OCI-M1 (cell line): ENCODE measurements around the gene PGAP6.
"Not testable (repeated sequence)": the region's sequence is repeated elsewhere in the genome, so short reads cannot be mapped to it uniquely, and the experiment has no call there.

Source experiments
- DNase-seq: peaks from one replicate; lab custom pipeline; 2025; lab: John Stamatoyannopoulos, UW

Gene PGAP6

GRCh38 chr16:351804-352520, 29.8 kb downstream of the PGAP6 start:
- peak; percentile 44 for DNase-seq

GRCh38 chr16:350203-350602, 31.6 kb downstream of the PGAP6 start:
- DNase-seq, result no peak

- no peak for DNase-seq
These were observed 32.6 kb downstream of the PGAP6 start for GRCh38 chr16:349211-349610.

- not testable (repeated sequence) for DNase-seq
These were observed 33.3 kb downstream of the PGAP6 start for GRCh38 chr16:348495-348894.

GRCh38 chr16:347203-347602, 34.6 kb downstream of the PGAP6 start:
- no peak for DNase-seq

GRCh38 chr16:346587-346986, 35.2 kb downstream of the PGAP6 start:
- no peak for DNase-seq

- DNase-seq, result no peak
These were observed 36.0 kb downstream of the PGAP6 start for GRCh38 chr16:345772-346171.

- no peak for DNase-seq
These were observed 39.1 kb downstream of the PGAP6 start for GRCh38 chr16:342455-343213.

- peak; percentile 6 for DNase-seq
These were observed 39.8 kb downstream of the PGAP6 start for GRCh38 chr16:341974-342336.

- not testable (repeated sequence) for DNase-seq
These were observed 40.4 kb downstream of the PGAP6 start for GRCh38 chr16:341095-341973.

- DNase-seq, result no peak
These were observed 41.2 kb downstream of the PGAP6 start for GRCh38 chr16:340370-341091.

- DNase-seq, result peak; percentile 8
These were observed 42.1 kb downstream of the PGAP6 start for GRCh38 chr16:339680-340079.

- DNase-seq, result no peak
These were observed 43.7 kb downstream of the PGAP6 start for GRCh38 chr16:337975-338575.

- DNase-seq, result no peak
These were observed 44.3 kb downstream of the PGAP6 start for GRCh38 chr16:337437-337836.

- DNase-seq, result no peak
These were observed 45.5 kb downstream of the PGAP6 start for GRCh38 chr16:336269-336668.

GRCh38 chr16:334861-335632, 46.7 kb downstream of the PGAP6 start:
- DNase-seq, result not testable (repeated sequence)

GRCh38 chr16:334164-334832, 47.5 kb downstream of the PGAP6 start:
- not testable (repeated sequence) for DNase-seq

GRCh38 chr16:333406-334094, 48.2 kb downstream of the PGAP6 start:
- no peak for DNase-seq

GRCh38 chr16:331181-331814, 50.5 kb downstream of the PGAP6 start:
- DNase-seq, result not testable (repeated sequence)
